HEK293T (cell line): ENCODE data around the gene ARHGDIG.

ENCODE experiments used
- ARNT ChIP-seq: fragments of 450-650 bp; IDR thresholded peaks from 2 replicates; pipeline ENCODE4 v1.6.1; 2017; ENCODE audit warnings: mild to moderate bottlenecking
- FOXK2 ChIP-seq: fragments of 450-650 bp; IDR thresholded peaks from 2 replicates; pipeline ENCODE4 v1.6.1; 2016; ENCODE audit warnings: mild to moderate bottlenecking
- HDGF ChIP-seq: fragments of 450-650 bp; IDR thresholded peaks from 2 replicates; pipeline ENCODE4 v1.6.1; 2017; ENCODE audit warnings: antibody characterized with exemption, borderline replicate concordance
- LEF1 ChIP-seq: fragments of 450-650 bp; IDR thresholded peaks from 2 replicates; pipeline ENCODE4 v1.6.1; 2017; ENCODE audit warnings: mild to moderate bottlenecking, borderline replicate concordance
- SP1 ChIP-seq: fragments of 450-650 bp; IDR thresholded peaks from 2 replicates; pipeline ENCODE4 v1.6.1; 2017
- TARDBP ChIP-seq: fragments of 450-650 bp; IDR thresholded peaks from 2 replicates; pipeline ENCODE4 v1.6.1; 2016
- TF ChIP-seq, protein P1 (sequence below): fragments of 450-650 bp; IDR thresholded peaks from 2 replicates; pipeline ENCODE4 v1.6.1; 2016

- TF ChIP-seq FOXK2 (no peak), ARNT (no peak), LEF1 (no peak), SP1 (no peak), TARDBP (no peak), HDGF (no peak)
- TF ChIP-seq, protein P1, sequence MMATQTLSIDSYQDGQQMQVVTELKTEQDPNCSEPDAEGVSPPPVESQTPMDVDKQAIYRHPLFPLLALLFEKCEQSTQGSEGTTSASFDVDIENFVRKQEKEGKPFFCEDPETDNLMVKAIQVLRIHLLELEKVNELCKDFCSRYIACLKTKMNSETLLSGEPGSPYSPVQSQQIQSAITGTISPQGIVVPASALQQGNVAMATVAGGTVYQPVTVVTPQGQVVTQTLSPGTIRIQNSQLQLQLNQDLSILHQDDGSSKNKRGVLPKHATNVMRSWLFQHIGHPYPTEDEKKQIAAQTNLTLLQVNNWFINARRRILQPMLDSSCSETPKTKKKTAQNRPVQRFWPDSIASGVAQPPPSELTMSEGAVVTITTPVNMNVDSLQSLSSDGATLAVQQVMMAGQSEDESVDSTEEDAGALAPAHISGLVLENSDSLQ = no peak
Observed at GRCh38 chr16:296276-296675, 15.9 kb downstream of the ARHGDIG start.
